ENCODE data around the gene TNFSF12.

Gene TNFSF12

DNA sequence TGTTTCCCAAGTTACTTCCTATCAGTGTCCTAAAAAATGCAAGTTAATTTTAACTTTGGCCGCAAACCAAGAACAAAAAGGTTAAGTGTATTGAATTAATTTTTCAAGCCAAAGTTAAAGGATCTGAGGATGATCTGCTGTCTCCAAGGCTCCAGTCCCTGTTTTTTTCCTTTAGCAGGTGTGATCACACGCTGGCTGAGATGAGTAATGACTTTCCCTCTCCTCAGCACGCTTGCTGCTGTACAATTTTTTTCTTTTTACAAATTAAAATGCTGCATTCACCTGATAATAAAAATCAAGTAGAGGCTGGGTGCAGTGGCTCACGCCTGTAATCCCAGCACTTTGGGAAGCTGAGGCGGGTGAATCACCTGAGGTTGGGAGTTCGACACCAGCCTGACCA lies 3.9 kb upstream of the TNFSF12 start:
- DNase-seq (ENCODE audit: low read depth), result no peak

DNA sequence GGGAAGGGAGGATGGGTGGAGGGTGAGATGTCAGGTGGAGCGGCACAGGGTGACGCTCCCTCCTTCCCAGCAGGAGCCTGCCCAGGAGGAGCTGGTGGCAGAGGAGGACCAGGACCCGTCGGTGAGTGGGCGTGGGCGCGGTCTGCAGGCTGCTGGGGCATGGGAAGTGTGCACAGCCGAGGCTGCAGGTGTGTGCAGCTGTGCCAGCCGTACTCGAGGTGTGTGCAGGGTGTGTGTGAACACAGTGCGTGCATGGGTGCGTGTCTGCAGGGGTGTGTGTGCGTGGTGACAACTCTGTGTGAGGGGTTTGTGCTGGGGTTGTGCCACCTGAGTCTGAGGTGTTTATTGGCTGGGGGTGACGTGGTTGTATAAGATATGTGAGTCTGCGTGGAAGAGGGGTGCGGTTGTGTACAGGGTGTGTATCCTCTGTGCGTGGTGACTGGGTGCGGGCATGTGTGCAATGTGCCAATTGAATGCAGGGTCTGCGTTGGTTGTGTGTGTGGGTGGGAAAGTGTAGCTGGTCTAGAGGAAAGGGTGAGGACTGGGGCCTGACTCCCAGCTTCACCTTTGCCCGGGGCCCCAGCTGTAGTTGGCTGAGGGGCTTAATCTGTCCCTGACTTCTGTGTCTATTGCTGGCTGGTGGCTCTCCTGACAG lies 670 bp downstream of the TNFSF12 start:
- DNase-seq (ENCODE audit: low read depth), result no peak

DNA sequence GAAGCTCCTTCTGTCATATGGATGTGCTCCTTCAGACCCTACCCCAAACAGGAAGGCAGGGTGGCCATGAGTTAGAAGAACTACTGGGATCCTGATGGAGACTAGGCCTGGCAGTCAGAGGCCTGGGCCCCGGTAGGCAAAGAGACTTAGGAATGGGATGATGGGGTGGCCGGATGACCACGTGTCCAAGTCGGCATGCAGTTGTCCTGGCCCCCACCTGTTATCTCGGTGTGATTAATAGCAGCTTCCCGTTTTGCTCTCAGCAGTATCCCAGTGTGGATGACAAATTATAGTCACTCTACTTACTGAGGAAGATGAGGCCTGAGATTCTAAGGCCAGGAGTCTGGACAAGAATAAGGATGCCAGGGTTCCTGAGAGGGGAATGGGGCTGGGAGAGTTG lies 1.5 kb downstream of the TNFSF12 start:
- DNase-seq (ENCODE audit: low read depth), result no peak

DNA sequence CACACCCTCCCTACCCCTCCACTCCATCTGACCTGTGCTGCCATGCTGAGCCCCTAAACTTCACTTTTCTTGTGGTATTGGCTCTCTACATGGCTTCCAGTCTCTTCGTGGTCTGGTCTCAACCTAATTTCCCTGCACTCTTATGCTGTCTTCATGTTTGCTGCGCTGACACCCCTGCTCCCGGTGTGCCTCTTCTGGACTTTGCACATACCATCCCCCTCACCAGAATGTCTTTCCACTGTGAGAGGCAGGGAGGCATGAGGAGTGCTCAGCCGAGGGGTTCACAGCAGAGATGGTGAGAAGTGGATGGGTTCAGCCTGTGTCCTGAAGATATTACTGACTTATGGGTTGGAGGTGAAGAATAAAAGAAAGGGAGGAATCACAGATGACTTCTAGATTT lies 2.5 kb downstream of the TNFSF12 start:
- no peak for DNase-seq (ENCODE audit: low read depth)

DNA sequence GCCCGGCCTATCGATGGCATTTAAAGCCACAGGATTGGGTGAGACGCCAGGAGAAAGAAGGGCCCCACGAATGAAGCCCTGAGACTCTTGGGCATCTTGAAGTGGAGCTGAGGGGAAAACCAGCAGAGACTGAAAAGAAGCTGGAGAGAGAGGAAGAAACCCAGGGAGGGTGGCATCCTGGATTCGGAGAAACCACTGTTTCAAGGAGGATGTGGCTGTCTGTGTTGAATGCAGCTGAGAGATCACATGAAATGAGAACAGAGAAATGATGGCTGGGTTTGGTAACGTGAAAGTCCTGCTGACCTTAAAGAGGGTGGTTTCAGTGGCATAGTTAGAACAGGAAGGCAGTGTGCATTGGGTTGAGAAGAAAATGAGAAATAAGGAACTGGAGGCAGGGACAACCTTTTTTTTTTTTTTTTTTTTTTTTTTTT lies 3.8 kb downstream of the TNFSF12 start:
- DNase-seq (ENCODE audit: low read depth), result no peak

DNA sequence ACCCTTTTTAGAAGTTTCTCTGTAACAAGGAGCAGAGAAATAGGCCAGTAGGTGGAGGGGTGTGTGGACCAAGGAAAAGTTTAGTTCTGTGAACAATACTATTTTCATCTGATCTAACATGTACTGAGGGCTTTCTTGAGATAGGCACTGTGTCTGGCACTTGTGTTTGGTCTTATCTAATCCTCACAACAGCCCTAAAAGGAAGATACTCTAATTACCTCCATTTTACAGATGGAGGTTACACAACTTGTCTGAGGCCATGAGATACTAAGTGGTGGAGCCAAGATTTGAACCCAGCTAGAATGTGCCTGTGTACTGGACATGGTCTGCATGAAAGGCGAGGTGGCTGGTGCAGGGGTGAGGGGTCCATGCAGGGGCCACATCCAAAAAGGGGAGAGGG lies 4.5 kb downstream of the TNFSF12 start:
- DNase-seq (ENCODE audit: low read depth), result no peak

DNA sequence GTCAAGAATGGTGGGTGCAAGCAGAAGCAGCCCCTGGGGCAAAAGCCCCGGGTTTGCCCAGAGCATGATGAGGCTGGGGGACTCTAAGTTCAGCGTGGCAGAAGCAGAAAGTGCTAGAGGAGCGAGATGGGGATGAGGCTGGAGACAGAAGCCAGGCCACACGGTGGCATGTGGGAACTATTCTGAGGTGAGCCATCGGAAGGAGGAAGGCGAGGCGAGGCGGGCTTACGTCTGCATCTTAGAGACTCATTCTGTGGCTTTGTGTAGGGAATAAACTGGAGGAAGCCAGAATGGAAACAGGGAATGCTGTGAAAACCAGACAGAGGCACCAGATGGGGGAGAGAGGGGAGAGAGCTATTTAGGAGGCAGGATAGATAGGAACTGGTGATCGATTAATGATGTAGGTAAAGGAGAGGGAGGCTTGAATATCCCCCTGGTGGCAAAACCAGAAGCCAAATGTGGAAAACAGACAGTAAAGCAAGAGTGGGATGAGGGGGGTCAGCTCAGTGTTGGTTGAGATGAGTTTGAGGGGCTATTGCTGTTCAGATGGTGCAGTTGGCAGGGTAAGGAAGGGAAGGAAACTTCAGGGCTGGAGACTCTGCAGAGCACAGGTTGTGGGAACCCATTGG lies 6.6 kb downstream of the TNFSF12 start:
- no peak for DNase-seq (ENCODE audit: low read depth)

DNA sequence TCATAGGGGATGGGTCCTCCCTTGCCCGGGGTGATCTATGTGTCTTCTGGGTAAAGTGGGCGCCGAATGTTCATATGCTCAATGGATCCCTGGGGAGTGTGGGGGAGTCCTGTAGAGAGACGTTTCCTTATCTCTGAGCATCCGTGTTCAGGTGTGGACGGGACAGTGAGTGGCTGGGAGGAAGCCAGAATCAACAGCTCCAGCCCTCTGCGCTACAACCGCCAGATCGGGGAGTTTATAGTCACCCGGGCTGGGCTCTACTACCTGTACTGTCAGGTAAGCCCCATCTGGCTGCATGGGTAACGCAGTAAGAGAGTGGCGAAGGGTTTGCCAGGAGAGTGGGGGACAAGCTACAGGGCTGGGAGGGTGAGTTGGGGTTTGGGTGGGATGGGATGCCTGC lies 7.8 kb downstream of the TNFSF12 start:
- no peak for DNase-seq (ENCODE audit: low read depth)

DNA sequence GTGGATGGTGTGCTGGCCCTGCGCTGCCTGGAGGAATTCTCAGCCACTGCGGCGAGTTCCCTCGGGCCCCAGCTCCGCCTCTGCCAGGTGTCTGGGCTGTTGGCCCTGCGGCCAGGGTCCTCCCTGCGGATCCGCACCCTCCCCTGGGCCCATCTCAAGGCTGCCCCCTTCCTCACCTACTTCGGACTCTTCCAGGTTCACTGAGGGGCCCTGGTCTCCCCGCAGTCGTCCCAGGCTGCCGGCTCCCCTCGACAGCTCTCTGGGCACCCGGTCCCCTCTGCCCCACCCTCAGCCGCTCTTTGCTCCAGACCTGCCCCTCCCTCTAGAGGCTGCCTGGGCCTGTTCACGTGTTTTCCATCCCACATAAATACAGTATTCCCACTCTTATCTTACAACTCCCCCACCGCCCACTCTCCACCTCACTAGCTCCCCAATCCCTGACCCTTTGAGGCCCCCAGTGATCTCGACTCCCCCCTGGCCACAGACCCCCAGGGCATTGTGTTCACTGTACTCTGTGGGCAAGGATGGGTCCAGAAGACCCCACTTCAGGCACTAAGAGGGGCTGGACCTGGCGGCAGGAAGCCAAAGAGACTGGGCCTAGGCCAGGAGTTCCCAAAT lies 8.4 kb downstream of the TNFSF12 start:
- no peak for DNase-seq (ENCODE audit: low read depth)

DNA sequence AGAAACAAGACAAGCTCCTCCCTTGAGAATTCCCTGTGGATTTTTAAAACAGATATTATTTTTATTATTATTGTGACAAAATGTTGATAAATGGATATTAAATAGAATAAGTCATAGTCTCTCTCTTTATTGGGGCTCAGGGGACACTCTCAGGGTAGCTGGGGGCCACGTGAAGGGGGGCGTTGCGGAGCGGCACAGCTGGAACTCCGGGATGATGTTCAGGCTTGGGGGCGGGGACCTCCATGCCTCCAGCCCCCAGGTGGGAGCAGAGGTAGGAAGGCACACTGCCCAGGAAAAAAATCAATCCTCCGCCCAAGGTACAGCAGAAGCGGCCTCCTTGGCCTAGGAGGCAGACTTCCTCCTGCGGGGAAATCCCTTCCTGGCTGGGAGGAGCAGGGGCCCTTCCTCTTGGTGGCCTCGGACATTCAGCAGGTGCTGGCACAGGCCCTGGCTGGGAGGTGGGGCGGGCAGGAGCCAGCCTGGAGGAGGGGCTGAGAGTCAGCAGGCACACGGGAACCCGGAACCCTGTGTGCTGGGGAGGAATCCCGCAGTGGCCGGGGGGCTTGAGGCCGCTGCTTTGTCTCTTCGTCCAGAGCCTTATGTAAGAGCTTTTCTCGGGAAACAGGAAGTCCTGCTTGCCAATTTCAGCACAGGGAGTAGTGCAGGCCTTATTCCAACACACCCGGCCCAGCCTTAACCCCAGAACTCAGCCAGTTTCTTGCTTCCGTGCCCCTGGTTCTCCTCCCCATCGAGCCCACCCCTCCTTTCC lies 9.1 kb downstream of the TNFSF12 start:
- DNase-seq (ENCODE audit: low read depth), result peak; percentile 68

DNA sequence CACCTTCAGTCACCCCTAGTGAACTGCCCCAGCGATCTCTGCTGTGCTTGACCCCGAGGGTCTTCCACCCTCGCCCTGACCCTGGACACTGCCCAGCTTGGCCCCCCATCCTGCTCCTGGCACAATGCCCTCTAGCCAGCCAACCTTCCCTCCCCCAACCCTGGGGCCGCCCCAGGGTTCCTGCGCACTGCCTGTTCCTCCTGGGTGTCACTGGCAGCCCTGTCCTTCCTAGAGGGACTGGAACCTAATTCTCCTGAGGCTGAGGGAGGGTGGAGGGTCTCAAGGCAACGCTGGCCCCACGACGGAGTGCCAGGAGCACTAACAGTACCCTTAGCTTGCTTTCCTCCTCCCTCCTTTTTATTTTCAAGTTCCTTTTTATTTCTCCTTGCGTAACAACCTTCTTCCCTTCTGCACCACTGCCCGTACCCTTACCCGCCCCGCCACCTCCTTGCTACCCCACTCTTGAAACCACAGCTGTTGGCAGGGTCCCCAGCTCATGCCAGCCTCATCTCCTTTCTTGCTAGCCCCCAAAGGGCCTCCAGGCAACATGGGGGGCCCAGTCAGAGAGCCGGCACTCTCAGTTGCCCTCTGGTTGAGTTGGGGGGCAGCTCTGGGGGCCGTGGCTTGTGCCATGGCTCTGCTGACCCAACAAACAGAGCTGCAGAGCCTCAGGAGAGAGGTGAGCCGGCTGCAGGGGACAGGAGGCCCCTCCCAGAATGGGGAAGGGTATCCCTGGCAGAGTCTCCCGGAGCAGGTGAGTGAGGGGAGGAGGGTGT lies 9.9 kb downstream of the TNFSF12 start, which contains the start of gene TNFSF13:
TNFSF13 (plus strand) TSS at position 207 of the 776 bp plus-strand sequence; CDS start at position 497, 290 bp downstream.
- no peak for DNase-seq (ENCODE audit: low read depth)

DNA sequence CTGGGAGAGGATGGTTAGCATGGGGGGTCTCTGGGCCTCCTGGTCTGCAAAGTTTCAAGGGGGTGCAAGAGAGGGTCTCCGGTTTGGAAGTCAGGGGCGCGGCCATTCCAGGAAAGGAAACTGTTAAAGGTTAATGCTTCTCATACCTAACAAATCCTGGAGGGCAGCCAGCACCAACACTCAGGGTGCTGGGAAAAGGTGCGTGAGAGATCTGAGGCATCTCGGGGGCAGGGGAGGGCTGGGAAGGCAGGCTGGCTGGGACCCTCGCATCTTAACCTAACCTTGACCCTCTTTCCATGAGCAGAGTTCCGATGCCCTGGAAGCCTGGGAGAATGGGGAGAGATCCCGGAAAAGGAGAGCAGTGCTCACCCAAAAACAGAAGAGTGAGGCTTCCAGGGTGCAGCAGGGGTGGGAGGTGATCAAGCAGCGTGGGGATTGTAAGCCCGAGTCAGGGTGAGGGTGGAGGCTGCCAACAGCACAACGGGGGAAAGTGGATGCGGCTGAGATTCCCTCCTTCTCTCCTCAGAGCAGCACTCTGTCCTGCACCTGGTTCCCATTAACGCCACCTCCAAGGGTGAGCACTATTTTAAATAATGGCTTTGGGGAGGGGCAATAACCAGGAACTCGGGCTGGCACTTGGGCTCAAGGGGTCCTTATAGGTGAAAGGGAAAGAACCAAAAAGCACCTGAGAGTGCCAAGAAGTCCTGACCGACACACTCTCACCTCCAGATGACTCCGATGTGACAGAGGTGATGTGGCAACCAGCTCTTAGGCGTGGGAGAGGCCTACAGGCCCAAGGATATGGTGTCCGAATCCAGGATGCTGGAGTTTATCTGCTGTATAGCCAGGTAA lies 10.7 kb downstream of the TNFSF12 start:
- no peak for DNase-seq (ENCODE audit: low read depth)

DNA sequence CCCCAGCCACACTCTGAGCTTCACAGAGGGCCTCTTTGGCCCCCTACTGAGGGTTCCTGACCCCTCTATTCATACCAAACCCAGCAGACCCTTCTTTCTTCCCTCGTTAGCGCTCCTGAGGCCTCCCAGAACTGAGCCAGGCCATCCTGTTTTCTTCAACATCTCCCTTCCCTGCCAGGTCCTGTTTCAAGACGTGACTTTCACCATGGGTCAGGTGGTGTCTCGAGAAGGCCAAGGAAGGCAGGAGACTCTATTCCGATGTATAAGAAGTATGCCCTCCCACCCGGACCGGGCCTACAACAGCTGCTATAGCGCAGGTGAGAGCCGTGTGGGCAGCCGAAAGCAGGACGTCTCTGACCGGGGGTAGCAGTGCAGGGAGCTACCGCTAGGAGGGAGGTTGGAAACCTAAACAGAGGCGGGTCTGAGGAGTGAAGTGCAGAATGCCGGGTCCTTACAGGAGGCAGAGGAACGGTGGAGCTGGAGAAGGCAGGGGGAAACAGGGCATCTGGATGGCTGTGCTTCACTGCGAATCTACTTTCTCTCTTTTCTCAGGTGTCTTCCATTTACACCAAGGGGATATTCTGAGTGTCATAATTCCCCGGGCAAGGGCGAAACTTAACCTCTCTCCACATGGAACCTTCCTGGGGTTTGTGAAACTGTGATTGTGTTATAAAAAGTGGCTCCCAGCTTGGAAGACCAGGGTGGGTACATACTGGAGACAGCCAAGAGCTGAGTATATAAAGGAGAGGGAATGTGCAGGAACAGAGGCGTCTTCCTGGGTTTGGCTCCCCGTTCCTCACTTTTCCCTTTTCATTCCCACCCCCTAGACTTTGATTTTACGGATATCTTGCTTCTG lies 11.5 kb downstream of the TNFSF12 start:
- no peak for DNase-seq (ENCODE audit: low read depth)

DNA sequence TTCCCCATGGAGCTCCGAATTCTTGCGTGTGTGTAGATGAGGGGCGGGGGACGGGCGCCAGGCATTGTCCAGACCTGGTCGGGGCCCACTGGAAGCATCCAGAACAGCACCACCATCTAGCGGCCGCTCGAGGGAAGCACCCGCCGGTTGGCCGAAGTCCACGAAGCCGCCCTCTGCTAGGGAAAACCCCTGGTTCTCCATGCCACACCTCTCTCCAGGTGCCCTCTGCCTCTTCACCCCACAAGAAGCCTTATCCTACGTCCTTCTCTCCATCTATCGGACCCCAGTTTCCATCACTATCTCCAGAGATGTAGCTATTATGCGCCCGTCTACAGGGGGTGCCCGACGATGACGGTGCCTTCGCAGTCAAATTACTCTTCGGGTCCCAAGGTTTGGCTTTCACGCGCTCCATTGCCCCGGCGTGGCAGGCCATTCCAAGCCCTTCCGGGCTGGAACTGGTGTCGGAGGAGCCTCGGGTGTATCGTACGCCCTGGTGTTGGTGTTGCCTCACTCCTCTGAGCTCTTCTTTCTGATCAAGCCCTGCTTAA lies 12.2 kb downstream of the TNFSF12 start:
- no peak for DNase-seq (ENCODE audit: low read depth)

DNA sequence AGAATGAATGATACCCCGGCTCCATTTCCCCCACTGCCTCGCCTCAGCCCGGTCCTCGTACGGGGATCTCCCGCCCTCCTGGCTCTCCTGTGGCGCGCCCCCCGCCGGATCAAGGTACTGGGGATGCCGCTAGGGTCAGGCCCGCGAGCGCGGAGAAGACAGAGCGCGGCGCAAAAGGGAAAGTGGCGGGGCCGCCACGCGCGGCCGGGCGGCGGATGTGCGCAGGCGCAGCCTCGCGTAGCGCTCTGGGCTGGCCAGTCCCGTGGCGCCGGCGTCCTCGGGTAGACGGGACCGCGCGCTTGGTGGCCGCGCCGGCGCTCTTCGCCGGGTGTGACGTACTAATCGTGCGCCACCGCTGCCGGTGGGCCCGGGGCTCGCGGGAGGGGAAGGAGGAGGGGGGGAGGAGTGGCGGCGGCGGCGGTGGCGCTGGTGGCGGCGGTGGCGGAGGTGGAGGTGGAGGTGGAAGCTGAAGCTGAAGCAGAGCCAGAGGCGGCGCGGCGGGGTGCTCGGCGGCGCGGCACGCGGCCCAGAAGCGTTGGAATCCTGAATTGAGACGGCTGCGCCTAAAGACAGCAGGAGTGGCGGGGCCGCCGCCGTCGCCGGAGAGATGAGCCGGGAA lies 12.8 kb downstream of the TNFSF12 start, which contains the start of gene SENP3:
SENP3 (plus strand) TSS at position 331 of the 619 bp plus-strand sequence. CDS start 1,158 bp downstream, outside the sequence.
- peak; percentile 67 for DNase-seq (ENCODE audit: low read depth)

DNA sequence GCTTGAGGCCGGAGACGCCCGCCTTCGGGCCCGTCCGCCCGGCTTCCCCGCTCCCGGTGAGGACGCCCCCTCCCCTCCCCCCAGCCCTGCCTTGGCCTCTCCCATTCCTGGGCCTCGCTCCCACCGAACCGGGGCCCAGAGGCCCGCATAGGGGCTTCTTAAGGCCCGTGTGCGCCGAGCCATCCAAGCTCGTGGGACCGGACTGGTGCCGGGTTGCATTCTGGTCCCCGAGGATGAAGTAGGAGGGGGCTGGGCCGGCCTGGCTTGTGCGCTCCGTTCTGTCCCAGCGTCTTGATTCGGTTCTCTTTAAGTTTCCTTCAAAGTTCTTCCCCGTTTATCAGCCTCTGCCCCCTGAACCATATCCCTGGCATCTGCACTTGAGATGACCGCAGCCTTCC lies 13.3 kb downstream of the TNFSF12 start:
- DNase-seq (ENCODE audit: low read depth), result no peak

DNA sequence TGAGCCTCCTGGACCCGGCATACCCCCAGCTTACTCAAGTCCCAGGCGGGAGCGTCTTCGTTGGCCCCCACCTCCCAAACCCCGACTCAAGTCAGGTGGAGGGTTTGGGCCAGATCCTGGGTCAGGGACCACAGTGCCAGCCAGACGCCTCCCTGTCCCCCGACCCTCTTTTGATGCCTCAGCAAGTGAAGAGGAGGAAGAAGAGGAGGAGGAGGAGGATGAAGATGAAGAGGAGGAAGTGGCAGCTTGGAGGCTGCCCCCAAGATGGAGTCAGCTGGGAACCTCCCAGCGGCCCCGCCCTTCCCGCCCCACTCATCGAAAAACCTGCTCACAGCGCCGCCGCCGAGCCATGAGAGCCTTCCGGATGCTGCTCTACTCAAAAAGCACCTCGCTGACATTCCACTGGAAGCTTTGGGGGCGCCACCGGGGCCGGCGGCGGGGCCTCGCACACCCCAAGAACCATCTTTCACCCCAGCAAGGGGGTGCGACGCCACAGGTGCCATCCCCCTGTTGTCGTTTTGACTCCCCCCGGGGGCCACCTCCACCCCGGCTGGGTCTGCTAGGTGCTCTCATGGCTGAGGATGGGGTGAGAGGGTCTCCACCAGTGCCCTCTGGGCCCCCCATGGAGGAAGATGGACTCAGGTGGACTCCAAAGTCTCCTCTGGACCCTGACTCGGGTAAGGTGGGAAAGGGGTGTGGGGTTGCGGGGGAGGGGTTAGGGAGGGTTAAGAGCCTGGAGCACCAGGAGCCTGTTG lies 14.4 kb downstream of the TNFSF12 start:
- DNase-seq (ENCODE audit: low read depth), result no peak

DNA sequence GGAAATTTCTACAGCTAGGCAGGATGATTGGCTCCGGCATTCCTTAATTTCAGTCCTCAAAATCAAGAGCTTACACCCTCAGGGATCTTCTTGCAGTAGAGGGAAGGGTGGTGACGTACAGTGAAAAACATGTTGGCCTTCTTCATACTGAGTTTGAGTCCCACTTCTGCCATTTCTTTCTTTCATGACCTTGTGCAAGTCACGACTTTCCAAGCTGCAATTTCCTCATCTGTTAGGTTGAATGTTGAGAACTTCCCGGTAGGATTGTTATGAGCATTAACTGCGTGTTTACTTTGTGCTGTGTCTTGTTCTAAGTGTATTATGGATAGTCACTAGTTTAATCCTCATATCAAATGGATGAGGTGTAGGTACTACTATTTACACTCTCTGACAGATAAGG lies 20.7 kb downstream of the TNFSF12 start:
- DNase-seq (ENCODE audit: low read depth), result no peak

All from CMK (cell line).